ENCODE results near the gene GLI3.
"Not testable (repeated sequence)": the region's sequence is repeated elsewhere in the genome, so short reads cannot be mapped to it uniquely, and the experiment has no call there.

GLI3 gene

GRCh38 chr7:42210779-42211178 lies 26.2 kb downstream of the GLI3 start:
- no peak for DNase-seq

DNA sequence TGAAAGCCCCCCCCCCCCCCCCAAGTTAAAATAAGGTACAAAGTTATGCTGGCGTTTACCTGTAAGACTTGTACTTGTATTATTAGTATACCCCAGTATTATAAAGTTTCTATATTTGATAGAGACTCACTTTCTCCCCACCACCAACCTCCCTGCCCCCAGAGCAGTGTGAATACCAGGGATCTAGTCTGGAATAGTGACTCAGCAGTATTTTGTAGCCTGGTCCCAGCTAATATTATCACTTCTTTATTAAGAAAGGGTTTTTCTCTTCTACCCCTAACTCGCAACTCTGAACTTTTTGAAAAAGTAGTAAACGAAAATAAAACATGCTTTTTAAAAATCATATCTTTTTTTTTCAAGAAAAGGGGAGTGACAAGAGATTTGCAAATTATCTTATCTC lies 26.7 kb downstream of the GLI3 start:
- no peak for DNase-seq

DNA sequence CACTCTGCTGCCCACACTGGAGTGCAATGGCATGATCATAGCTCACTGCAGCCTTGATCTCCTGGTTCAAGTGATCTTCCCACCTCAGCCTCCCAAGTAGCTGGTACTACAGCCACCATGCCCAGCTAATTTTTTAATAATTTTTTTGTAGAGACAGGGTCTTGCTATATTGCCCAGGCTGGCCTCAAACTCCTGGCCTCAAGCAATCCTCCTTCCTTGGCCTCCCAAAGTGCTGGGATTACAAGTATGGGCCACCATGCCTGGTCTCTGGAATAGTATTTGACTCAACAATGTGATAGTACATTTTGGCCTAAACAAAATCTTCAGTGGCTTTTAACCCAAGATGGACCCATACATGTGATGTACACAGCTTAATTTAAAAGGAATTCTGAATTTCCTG lies 27.9 kb downstream of the GLI3 start:
- not testable (repeated sequence) for DNase-seq

DNA sequence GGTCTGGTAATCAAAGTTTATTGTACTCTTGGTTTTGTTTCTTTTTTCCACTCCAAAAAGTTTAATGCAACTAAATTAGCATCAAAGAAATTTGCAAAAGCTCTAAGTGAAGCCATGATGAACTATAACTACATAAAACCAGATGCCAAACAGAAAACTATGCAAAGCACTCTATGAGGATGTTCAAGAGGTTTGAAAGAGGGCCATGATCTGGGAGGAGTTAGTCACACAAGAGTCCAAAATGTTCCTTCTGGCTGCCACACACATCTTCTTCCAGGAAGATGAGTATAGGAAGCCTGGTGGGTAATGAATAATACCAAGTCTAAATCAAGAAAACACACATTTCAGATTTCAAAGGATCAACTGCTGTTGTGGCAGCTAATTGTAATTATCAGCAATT lies 28.4 kb downstream of the GLI3 start:
- DNase-seq: no peak

GRCh38 chr7:42207420-42207819 lies 29.6 kb downstream of the GLI3 start:
- DNase-seq: no peak

GRCh38 chr7:42203336-42203735 lies 33.7 kb downstream of the GLI3 start:
- DNase-seq: no peak

DNA sequence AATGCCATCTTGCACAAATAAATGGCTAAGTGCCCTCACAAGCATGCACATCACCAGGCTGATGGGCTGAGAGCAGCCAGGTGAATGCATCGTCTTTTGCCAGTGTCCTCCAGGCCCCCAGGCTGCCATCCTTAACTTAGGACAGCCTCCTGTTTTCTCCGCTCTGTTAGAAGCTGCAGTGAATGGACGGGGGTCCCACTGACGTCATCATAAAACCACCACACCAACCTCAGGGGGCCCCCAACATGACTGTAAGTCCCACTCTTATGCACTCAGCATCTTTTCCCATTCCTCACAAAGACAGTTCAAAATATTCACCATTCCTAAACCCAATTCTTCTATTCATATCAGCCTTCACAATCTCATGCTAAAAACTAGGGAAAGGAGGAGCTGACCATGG lies 34.4 kb downstream of the GLI3 start:
- DNase-seq: no peak

- no peak for DNase-seq
Measured at GRCh38 chr7:42198974-42199668, 37.9 kb downstream of the GLI3 start.

DNA sequence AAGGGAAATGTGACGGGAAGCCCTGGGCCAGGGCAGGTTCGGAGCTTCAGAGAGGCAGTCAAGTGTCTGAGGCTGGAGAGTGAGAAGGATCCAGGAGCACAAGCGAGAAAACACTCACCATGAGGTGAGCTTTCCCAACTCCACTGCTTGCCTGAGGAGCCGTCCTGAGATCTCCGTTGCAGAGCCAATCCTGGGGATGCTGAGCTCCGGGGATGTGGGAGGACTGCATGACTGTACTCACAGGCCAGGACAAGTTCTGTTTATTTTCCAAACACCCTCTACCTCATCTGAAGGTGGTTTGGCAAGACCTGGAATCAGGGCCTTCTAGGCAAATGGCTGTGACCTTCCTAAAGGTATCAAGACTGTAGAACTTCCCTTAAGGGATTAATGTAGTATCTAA lies 38.7 kb downstream of the GLI3 start:
- DNase-seq: no peak

- no peak for DNase-seq
Measured at GRCh38 chr7:42197451-42197850, 39.6 kb downstream of the GLI3 start.

GRCh38 chr7:42194238-42194637 lies 42.8 kb downstream of the GLI3 start:
- DNase-seq: no peak

- DNase-seq: no peak
Measured at GRCh38 chr7:42193471-42194129, 43.4 kb downstream of the GLI3 start.

DNA sequence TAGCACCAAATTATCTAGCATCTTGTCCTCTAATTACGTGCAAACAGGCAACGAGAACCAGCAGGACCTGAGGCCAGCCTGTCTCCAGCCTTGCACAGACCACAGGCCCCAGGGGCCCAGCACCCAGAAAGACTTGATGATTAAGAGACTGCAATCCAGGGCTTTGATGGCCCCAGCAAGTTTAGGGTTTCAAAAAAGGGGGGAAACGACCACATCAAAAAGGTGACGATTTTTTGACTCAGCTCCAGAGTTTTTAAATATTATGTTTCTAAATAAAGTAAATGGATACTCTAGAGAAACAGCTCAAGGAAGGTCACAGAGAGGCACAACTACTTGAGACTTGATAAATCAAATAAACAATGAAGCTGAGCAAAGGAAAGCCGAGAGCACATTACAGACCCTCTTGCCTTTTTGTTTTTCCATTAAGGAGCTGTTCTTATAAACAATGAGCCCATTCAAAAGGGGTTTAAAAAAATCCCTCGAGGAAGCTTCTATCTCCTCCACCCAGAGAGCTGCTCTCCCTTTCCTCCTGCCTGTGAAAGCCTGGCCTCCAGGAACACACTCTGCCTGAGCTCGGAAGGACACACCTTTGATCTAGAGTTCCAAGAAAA lies 44.1 kb downstream of the GLI3 start:
- DNase-seq: no peak

GRCh38 chr7:42192066-42192465 lies 44.9 kb downstream of the GLI3 start:
- no peak for DNase-seq

GRCh38 chr7:42189535-42189934 lies 47.5 kb downstream of the GLI3 start:
- no peak for DNase-seq

GRCh38 chr7:42186151-42186550 lies 50.9 kb downstream of the GLI3 start:
- peak in 2 of 4 experiments; percentile 4 to 7 for DNase-seq

GRCh38 chr7:42185726-42186125 lies 51.3 kb downstream of the GLI3 start:
- no peak for DNase-seq

DNA sequence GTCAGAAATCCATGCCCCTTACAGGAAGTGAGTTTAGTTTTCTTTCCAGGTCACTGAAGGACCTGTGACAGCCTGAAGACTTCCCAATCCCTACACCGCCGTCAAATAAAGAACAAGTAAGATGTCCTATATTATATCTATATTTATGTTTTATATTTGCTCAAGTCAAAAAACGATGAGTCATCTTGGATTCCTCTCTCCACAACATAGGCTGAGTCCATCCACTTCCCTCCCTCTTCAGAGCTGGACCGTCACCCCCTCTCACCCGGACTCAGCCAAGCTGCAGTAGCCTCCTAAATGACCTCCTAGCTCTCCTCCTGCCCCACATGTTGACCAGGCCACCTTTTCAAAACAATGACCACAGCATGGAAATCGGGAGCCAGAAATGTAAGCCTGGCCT lies 53.5 kb downstream of the GLI3 start:
- DNase-seq: no peak

DNA sequence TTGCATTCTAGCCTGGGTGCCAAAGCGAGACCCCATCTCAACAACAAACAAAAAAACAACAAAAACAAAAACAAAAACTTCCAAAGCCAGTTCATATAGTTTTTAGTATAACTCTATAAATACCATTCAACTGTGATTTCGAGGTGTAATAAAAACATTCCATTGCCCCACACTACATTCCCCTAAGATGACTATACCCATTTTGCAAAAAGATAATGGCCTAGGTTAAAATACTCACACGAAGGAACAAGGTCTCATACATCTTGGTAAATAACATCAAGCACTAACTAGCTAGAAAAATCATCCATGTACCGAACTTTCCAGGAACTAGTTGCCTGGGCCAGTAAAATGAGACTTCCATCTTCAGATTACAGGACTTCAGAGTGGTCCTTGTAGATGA lies 55.4 kb downstream of the GLI3 start:
- no peak for DNase-seq

DNA sequence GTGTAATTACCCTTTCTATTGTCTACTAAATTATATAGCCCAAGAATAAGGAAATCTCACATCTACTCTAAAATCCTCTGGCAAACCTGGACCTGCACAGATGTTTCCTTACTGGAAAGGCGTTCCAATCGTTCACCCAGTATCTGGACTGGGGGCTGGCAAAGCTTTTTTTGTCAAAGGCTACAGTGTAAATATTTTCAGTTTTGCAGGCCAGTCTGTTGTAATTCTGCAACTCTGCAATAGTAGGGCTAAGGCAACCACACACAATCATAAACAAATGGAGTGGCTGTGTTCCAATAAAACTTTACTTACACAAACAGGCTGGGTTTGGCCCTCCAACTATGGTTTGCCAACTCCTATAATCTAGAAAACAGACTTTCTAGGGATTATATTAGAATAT lies 56.2 kb downstream of the GLI3 start:
- DNase-seq: no peak

- no peak for DNase-seq
Measured at GRCh38 chr7:42176724-42177101, 60.3 kb downstream of the GLI3 start.

- DNase-seq: no peak
Measured at GRCh38 chr7:42175834-42176723, 60.9 kb downstream of the GLI3 start.

- DNase-seq: no peak
Measured at GRCh38 chr7:42174391-42174912, 62.6 kb downstream of the GLI3 start.

Data from suppressor macrophage (primary cell).